ENCODE data around the gene DOK6.

Gene DOK6

GRCh38 chr18:69703461-69703860, 302.8 kb downstream of the DOK6 start:
- no peak for TF ChIP-seq CTCF (IDR thresholded peaks at IDR 0.05; ENCODE audit: low read depth, low read length, missing control alignments)
- H3K4me3 ChIP-seq (ENCODE audit: low read depth, low read length), result no peak overlapping the region
- no peak overlapping the region for H3K27ac ChIP-seq
- H3K27me3 ChIP-seq (replicated peaks), result no peaks in the 10 kb centered on the region
- H3K36me3 ChIP-seq (replicated peaks), result no peaks in the 10 kb centered on the region
- no peak for DNase-seq
- in situ Hi-C loops (cut with HindIII; ENCODE audit: low pct_ligation_motif_present, low sequenced_read_pairs), result no loop called here

- Histone ChIP-seq H3K27me3 (replicated peaks) (no peaks in the 10 kb centered on the region), H3K27ac (no peak overlapping the region), H3K4me3 (ENCODE audit: low read depth, low read length) (no peak overlapping the region), H3K36me3 (replicated peaks) (no peaks in the 10 kb centered on the region)
- no peak for DNase-seq
- in situ Hi-C loops (cut with HindIII; ENCODE audit: low pct_ligation_motif_present, low sequenced_read_pairs), result no loop called here
- no peak for TF ChIP-seq CTCF (IDR thresholded peaks at IDR 0.05; ENCODE audit: low read depth, low read length, missing control alignments)
These were observed 305.3 kb downstream of the DOK6 start for GRCh38 chr18:69705987-69706386.

GRCh38 chr18:69708844-69709243, 308.2 kb downstream of the DOK6 start:
- DNase-seq, result no peak
- no peaks in the 10 kb centered on the region for H3K27me3 ChIP-seq (replicated peaks)
- H3K36me3 ChIP-seq (replicated peaks), result no peaks in the 10 kb centered on the region
- in situ Hi-C loops (cut with HindIII; ENCODE audit: low pct_ligation_motif_present, low sequenced_read_pairs), result no loop called here
- H3K27ac ChIP-seq, result no peak overlapping the region
- no peak overlapping the region for H3K4me3 ChIP-seq (ENCODE audit: low read depth, low read length)
- no peak for TF ChIP-seq CTCF (IDR thresholded peaks at IDR 0.05; ENCODE audit: low read depth, low read length, missing control alignments)

- no peak for TF ChIP-seq CTCF (IDR thresholded peaks at IDR 0.05; ENCODE audit: low read depth, low read length, missing control alignments)
- in situ Hi-C loops (cut with HindIII; ENCODE audit: low pct_ligation_motif_present, low sequenced_read_pairs), result no loop called here
- no peaks in the 10 kb centered on the region for H3K36me3 ChIP-seq (replicated peaks)
- no peaks in the 10 kb centered on the region for H3K27me3 ChIP-seq (replicated peaks)
- H3K4me3 ChIP-seq (ENCODE audit: low read depth, low read length), result no peak overlapping the region
- DNase-seq, result no peak
- no peak overlapping the region for H3K27ac ChIP-seq
These were observed 314.6 kb downstream of the DOK6 start for GRCh38 chr18:69715191-69715795.

GRCh38 chr18:69717586-69717985, 316.9 kb downstream of the DOK6 start:
- H3K36me3 ChIP-seq (replicated peaks), result no peaks in the 10 kb centered on the region
- TF ChIP-seq CTCF (IDR thresholded peaks at IDR 0.05; ENCODE audit: low read depth, low read length, missing control alignments), result no peak
- no peak overlapping the region for H3K27ac ChIP-seq
- no peak for DNase-seq
- in situ Hi-C loops (cut with HindIII; ENCODE audit: low pct_ligation_motif_present, low sequenced_read_pairs), result no loop called here
- no peaks in the 10 kb centered on the region for H3K27me3 ChIP-seq (replicated peaks)
- H3K4me3 ChIP-seq (ENCODE audit: low read depth, low read length), result no peak overlapping the region

GRCh38 chr18:69718912-69719547, 318.3 kb downstream of the DOK6 start:
- no peaks in the 10 kb centered on the region for H3K36me3 ChIP-seq (replicated peaks)
- no peak for DNase-seq
- no peaks in the 10 kb centered on the region for H3K27me3 ChIP-seq (replicated peaks)
- no peak for TF ChIP-seq CTCF (IDR thresholded peaks at IDR 0.05; ENCODE audit: low read depth, low read length, missing control alignments)
- H3K27ac ChIP-seq, result no peak overlapping the region
- in situ Hi-C loops (cut with HindIII; ENCODE audit: low pct_ligation_motif_present, low sequenced_read_pairs), result no loop called here
- H3K4me3 ChIP-seq (ENCODE audit: low read depth, low read length), result no peak overlapping the region

All from brain microvascular endothelial cell (primary cell).